K562 (cell line): ENCODE measurements around the gene SLC7A10. TPM values are rescaled to one million over a fixed set of nuclear protein-coding genes. Genes with fewer than 3 reads are reported as not detected.

Source experiments
- ATAC-seq: fragments of 200-7000 bp; cut with Tn5 transposase; 3 replicates; pipeline ENCODE4 v1.9.1; 2020; ENCODE audit warnings: moderate library complexity
- BruUV-seq: library from RNA; stranded (reverse); fragments of 400-500 nt; replicated peaks from 2 replicates; lab custom pipeline; 2021; lab: Mats Ljungman, UMichigan
- CTCF ChIA-PET: fragments of 300-600 bp; formaldehyde crosslinking; extraction: SDS; loops from one replicate; lab custom pipeline; 2021; ENCODE audit warnings: low intra/inter-chr PET ratio; lab: Yijun Ruan, JAX
- POLR2A ChIA-PET: fragments of 300-600, 350-650 bp; sonication (Branson Sonifier 250); formaldehyde crosslinking; extraction: SDS; loops from one replicate; lab custom pipeline; 2021; ENCODE audit warnings: antibody characterized with exemption, inconsistent platforms; lab: Yijun Ruan, JAX
- DNase-seq, 4 experiments: peaks; one replicate each; pipeline versions ENCODE4 v3.0.0 to v3.0.0-alpha.2; 2011 to 2018; ENCODE audit warnings: low spot score in 3 of 4, mixed read lengths in 3 of 4; ENCODE audit errors: extremely low read depth in 1 of 4
- FAIRE-seq: peaks from 2 replicates; lab custom pipeline; 2011; peaks lifted over from hg19 to GRCh38; lab: Jason Lieb, UNC
- H2AFZ ChIP-seq: 2 replicates; pipeline ENCODE4 v1.6.0; 2011; ENCODE audit warnings: low read depth, low read length, control low read depth, inconsistent platforms
- H3K27ac ChIP-seq: fragments of 200-600 bp; 3 replicates; pipeline ENCODE4 v1.8.0; 2011; ENCODE audit warnings: low read depth, mild to moderate bottlenecking, control low read depth, inconsistent platforms, low read length, moderate library complexity, mixed read lengths; ENCODE audit errors: extremely low read depth
- H3K27me3 ChIP-seq, 2 experiments: fragments of 300-600 bp in 1 of 2; 2 replicates in 1 of 2; 3 replicates in 1 of 2; pipeline versions ENCODE4 v1.6.0 to v1.8.0; 2011; ENCODE audit warnings: inconsistent platforms in 2 of 2, low read length in 2 of 2, mild to moderate bottlenecking in 1 of 2, mixed read lengths in 1 of 2, moderate library complexity in 1 of 2; ENCODE audit not compliant: control insufficient read depth in 2 of 2, insufficient read depth in 2 of 2
- H3K36me3 ChIP-seq: fragments of 300-600 bp; 3 replicates; pipeline ENCODE4 v1.8.0; 2011; ENCODE audit warnings: mild to moderate bottlenecking, low read length, inconsistent platforms; ENCODE audit not compliant: control insufficient read depth, insufficient read depth
- H3K4me1 ChIP-seq, 2 experiments: fragments of 200-600 bp in 1 of 2; replicated peaks in 1 of 2; 2 replicates in 1 of 2; 3 replicates in 1 of 2; pipeline versions ENCODE4 v1.5.1 to v1.8.0; 2011; ENCODE audit warnings: inconsistent platforms in 2 of 2, low read length in 2 of 2, mild to moderate bottlenecking in 1 of 2, mixed read lengths in 1 of 2, moderate library complexity in 1 of 2; ENCODE audit not compliant: control insufficient read depth in 2 of 2, insufficient read depth in 2 of 2
- H3K4me2 ChIP-seq: 2 replicates; pipeline ENCODE4 v1.6.1; 2011; ENCODE audit warnings: low read length, control low read depth, inconsistent platforms, mixed read lengths; ENCODE audit not compliant: insufficient read depth
- H3K4me3 ChIP-seq: fragments of 200-600 bp; sonication (generic), shearing (Covaris generic); 2 replicates; pipeline ENCODE4 v1.5.1; 2016; ENCODE audit warnings: control low read depth, inconsistent platforms
- H3K79me2 ChIP-seq: fragments of 200-600 bp; 3 replicates; pipeline ENCODE4 v1.8.0; 2011; ENCODE audit warnings: low read length, inconsistent platforms; ENCODE audit not compliant: control insufficient read depth, insufficient read depth
- H3K9ac ChIP-seq, 2 experiments: 2 replicates each; pipeline versions ENCODE4 v1.6.0 to v1.6.1; 2011; ENCODE audit warnings: low read depth in 2 of 2, low read length in 2 of 2, control low read depth in 1 of 2, inconsistent platforms in 1 of 2, mild to moderate bottlenecking in 1 of 2, mixed read lengths in 1 of 2; ENCODE audit not compliant: insufficient read depth in 1 of 2
- H3K9me1 ChIP-seq: one replicate; pipeline ENCODE4 v1.6.0; 2011; ENCODE audit warnings: inconsistent platforms, mild to moderate bottlenecking, low read length, moderate library complexity; ENCODE audit not compliant: control insufficient read depth, insufficient read depth
- H3K9me3 ChIP-seq: replicated peaks from 2 replicates; pipeline ENCODE4 v1.5.1; 2011; ENCODE audit warnings: low read depth, low read length, inconsistent platforms; ENCODE audit not compliant: control insufficient read depth, insufficient read depth
- H4K20me1 ChIP-seq: replicated peaks from 2 replicates; pipeline ENCODE4 v1.6.1; 2011; ENCODE audit warnings: low read length, inconsistent platforms, mixed read lengths; ENCODE audit not compliant: control insufficient read depth, insufficient read depth
- CBX5 ChIP-seq: IDR thresholded peaks from 2 replicates; pipeline ENCODE4 v1.6.1; 2014; ENCODE audit warnings: low read depth, borderline replicate concordance
- CHD2 ChIP-seq: IDR thresholded peaks from 2 replicates; pipeline ENCODE4 v1.6.1; 2011; ENCODE audit warnings: low read depth, low read length
- HEY1 ChIP-seq: fragments of 250-450 bp; sonication (Bioruptor Pico); IDR thresholded peaks from 2 replicates; pipeline ENCODE4 v1.5.0; 2020; ENCODE audit warnings: mild to moderate bottlenecking, moderate library complexity, borderline replicate concordance
- MEF2D ChIP-seq: conservative IDR thresholded peaks from 2 replicates; pipeline ENCODE4 v1.6.1; 2016; ENCODE audit warnings: low read depth, missing genetic modification characterization, missing compliant biosample characterization
- RREB1 ChIP-seq: fragments of 250-450 bp; sonication (Bioruptor Pico); IDR thresholded peaks from 2 replicates; pipeline ENCODE4 v1.4.0; 2020
- SIN3A ChIP-seq, 2 experiments: fragments of 150-350 bp in 1 of 2; IDR thresholded peaks; 2 replicates each; pipeline ENCODE4 v1.6.1; 2011 to 2016; ENCODE audit warnings: borderline replicate concordance in 2 of 2, low read depth in 2 of 2, low read length in 2 of 2, mild to moderate bottlenecking in 2 of 2, moderate library complexity in 2 of 2; ENCODE audit not compliant: control insufficient read depth in 1 of 2
- ZNF583 ChIP-seq: fragments of 250-450 bp; sonication (Bioruptor Pico); IDR thresholded peaks from 2 replicates; pipeline ENCODE4 v1.4.0; 2020
- WGBS: fragments of 100-300 bp; shearing (Covaris generic); methylation state at CpG from one replicate; pipeline ENCODE4 v1.1.6; 2016; ENCODE audit warnings: low coverage, mixed read lengths; ENCODE audit not compliant: insufficient coverage; ENCODE audit errors: missing lambda C conversion rate; 5-methylcytosine and 5-hydroxymethylcytosine counted together
- in situ Hi-C: fragments of 300-500 bp; cut with MboI; formaldehyde crosslinking; loops from 4 replicates; pipeline ENCODE4 v1.15.0; 2018; ENCODE audit warnings: inconsistent platforms, mixed read lengths
- intact Hi-C: fragments of 100-400 bp; cut with micrococcal nuclease; formaldehyde crosslinking; loops from 2 replicates; pipeline ENCODE4 v1.14.2; 2022
- polyA plus RNA-seq, 8 experiments: library from polyadenylated mRNA; depleted of rRNA in 4 of 8; stranded (reverse) in 5 of 8; unstranded in 3 of 8; fragments of >200 nt; fragmentation: Nextera tagmentation in 2 of 8; fragmentation: Illumina TruSeq in 1 of 8; extraction: Ambion mirVana in 2 of 8; extraction: Trizol in 1 of 8; gene quantifications; 2 replicates each; pipeline versions ENCODE4 v1.2.1 to v1.2.3, GENCODE V29; 2011 to 2014; ENCODE audit warnings: inconsistent platforms in 1 of 8, missing spikeins in 1 of 8
- total RNA-seq, 7 experiments: library from RNA; depleted of rRNA in 6 of 7; stranded (reverse); fragments of >200 nt in 6 of 7; fragmentation: Illumina TruSeq in 2 of 7; extraction: Trizol in 2 of 7; gene quantifications; 2 replicates each; pipeline versions ENCODE4 v1.2.1 to v1.2.3, GENCODE V29; 2011 to 2021; ENCODE audit warnings: low replicate concordance in 1 of 7
- TF ChIP-seq, protein P1 (sequence below): sonication (generic); formaldehyde crosslinking; IDR thresholded peaks from 2 replicates; pipeline ENCODE4 v1.9.0; 2022; ENCODE audit warnings: mild to moderate bottlenecking, missing genetic modification reagents

SLC7A10 gene
- total and polyA plus RNA-seq, 9 of the 15 experiments (the other 6 are each of a cell fraction or from before 2014, with no cell fraction given), result 0.07 TPM; not detected in 8

GRCh38 chr19:33217881-33218280, 7.8 kb downstream of the SLC7A10 start:
- Histone ChIP-seq H3K4me2 (no peak overlapping the region), H3K9me3 (no peaks in the 10 kb centered on the region), H3K79me2 (no peaks in the 10 kb centered on the region), H3K9ac (no peak overlapping the region), H3K27ac (no peak overlapping the region), H3K9me1 (no peaks in the 10 kb centered on the region), H3K4me3 (no peak overlapping the region), H2AFZ (no peak overlapping the region), H3K36me3 (no peaks in the 10 kb centered on the region), H3K4me1 (peaks cover 0 to 13% of the 10 kb centered on the region in 2 experiments; a peak in 2 of 5 replicates), H3K27me3 (peaks cover 38 to 78% of the 10 kb centered on the region in 2 experiments), H4K20me1 (peaks cover 13% of the 10 kb centered on the region)
- FAIRE-seq, result no peak
- in situ Hi-C loops (no loop called here), intact Hi-C loops (no loop called here)
- POLR2A ChIA-PET, result interaction anchor here (0.6 kb wide), 1 partner anchor 29 kb away, joined by 3 read pairs; no protein-coding TSS in a partner anchor
- WGBS, result 5% methylated on average over 7 of the region's 8 CpGs
- TF ChIP-seq RREB1 (CRISPR knock-in tag), result no peak
- no peak for TF ChIP-seq CHD2
- TF ChIP-seq, protein P1, sequence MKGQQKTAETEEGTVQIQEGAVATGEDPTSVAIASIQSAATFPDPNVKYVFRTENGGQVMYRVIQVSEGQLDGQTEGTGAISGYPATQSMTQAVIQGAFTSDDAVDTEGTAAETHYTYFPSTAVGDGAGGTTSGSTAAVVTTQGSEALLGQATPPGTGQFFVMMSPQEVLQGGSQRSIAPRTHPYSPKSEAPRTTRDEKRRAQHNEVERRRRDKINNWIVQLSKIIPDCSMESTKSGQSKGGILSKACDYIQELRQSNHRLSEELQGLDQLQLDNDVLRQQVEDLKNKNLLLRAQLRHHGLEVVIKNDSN (CRISPR knock-in tag), result no peak
- TF ChIP-seq SIN3A (IDR thresholded peaks at IDR 0.05; ENCODE audit: borderline replicate concordance in 2 of 2, control insufficient read depth in 1 of 2, low read depth in 2 of 2, low read length in 2 of 2), result no peak
- no peak for TF ChIP-seq ZNF583 (CRISPR knock-in tag)
- TF ChIP-seq MEF2D, result no peak
- TF ChIP-seq CBX5, result no peak
- TF ChIP-seq HEY1 (CRISPR knock-in tag), result no peak
- CTCF ChIA-PET, result no interaction called here
- DNase-seq, result no peak
- BruUV-seq, result no TSS peak
- ATAC-seq, result no peak
